Stomach (tissue), 9 donors: ENCODE results near the gene SELENOW. TPM values are rescaled to one million over a fixed set of nuclear protein-coding genes. Genes with fewer than 3 reads are reported as not detected.
"Not testable (repeated sequence)": the region's sequence is repeated elsewhere in the genome, so short reads cannot be mapped to it uniquely, and the experiment has no call there.

ENCODE experiments used
- DNase-seq, 2 donors: peaks; one replicate each; pipeline versions ENCODE4 v3.0.0 to v3.0.0-alpha.2; 2013 to 2019
- H3K27ac ChIP-seq, 5 donors: fragments of 200-600 bp in 4 of 5; sonication (generic) in 4 of 5; one replicate each; pipeline ENCODE4 v1.5.1; 2013 to 2019; ENCODE audit warnings: mild to moderate bottlenecking in 1 of 5, moderate library complexity in 1 of 5
- H3K27me3 ChIP-seq, 3 donors: fragments of 200-600 bp; sonication (generic); one replicate each; pipeline ENCODE4 v1.5.1; 2017 to 2019; ENCODE audit warnings: mixed run types in 1 of 3
- H3K36me3 ChIP-seq, 4 donors: fragments of 200-600 bp; sonication (generic); 1 replicate in 3 of 4; 2 replicates in 1 of 4; pipeline ENCODE4 v1.5.1; 2016 to 2019
- H3K4me1 ChIP-seq, 4 donors: fragments of 200-600 bp; sonication (generic); one replicate each; pipeline ENCODE4 v1.5.1; 2016 to 2019
- H3K4me3 ChIP-seq, 4 donors: fragments of 200-600 bp; sonication (generic) in 3 of 4; one replicate each; pipeline ENCODE4 v1.5.1; 2016 to 2019; ENCODE audit warnings: mild to moderate bottlenecking in 1 of 4
- H3K9me3 ChIP-seq, 4 donors: fragments of 200-600 bp; sonication (generic); one replicate each; pipeline ENCODE4 v1.5.1; 2016 to 2019
- EP300 ChIP-seq: sonication (generic); formaldehyde crosslinking; IDR thresholded peaks from one replicate; pipeline ENCODE4 v1.6.1; 2017; ENCODE audit warnings: antibody characterized with exemption
- POLR2A ChIP-seq, 4 donors: fragments of 450-650 bp; IDR thresholded peaks; one replicate each; pipeline ENCODE4 v1.6.1; 2016; ENCODE audit warnings: antibody characterized with exemption in 4 of 4, control low read depth in 2 of 4, mild to moderate bottlenecking in 1 of 4, moderate library complexity in 1 of 4
- POLR2AphosphoS5 ChIP-seq, 3 donors: sonication (generic); formaldehyde crosslinking; IDR thresholded peaks; one replicate each; pipeline ENCODE4 v1.6.1; 2016; ENCODE audit warnings: antibody characterized with exemption in 3 of 3
- WGBS, 5 donors: extraction: QIAGEN DNeasy Blood & Tissue Kit in 3 of 5; methylation state at CpG; one replicate each; pipeline versions ENCODE4 v1.1.5 to v1.1.7; 2013 to 2018; 5-methylcytosine and 5-hydroxymethylcytosine counted together
- intact Hi-C: fragments of 100-400 bp; cut with DNase I; formaldehyde crosslinking; loops from one replicate; pipeline ENCODE4 v1.15.1; 2023; ENCODE audit warnings: low total_unique reads
- polyA plus RNA-seq, 3 donors: library from polyadenylated mRNA; stranded (reverse); fragments of 200-250 nt; gene quantifications; one replicate each; pipeline ENCODE4 v1.2.3, GENCODE V29; 2013
- total RNA-seq, 5 donors: library from RNA; depleted of rRNA; stranded (reverse); fragments of >200 nt; gene quantifications; one replicate each; pipeline versions ENCODE4 v1.1.0 to v1.2.3, GENCODE V29; 2014 to 2016
- TF ChIP-seq, protein P1 (sequence below), 7 experiments: fragments of 450-650 bp in 4 of 7; fragments of 200-600 bp in 3 of 7; sonication (generic) in 3 of 7; IDR thresholded peaks; one replicate each; pipeline ENCODE4 v1.5.1; 2016 to 2019; ENCODE audit warnings: antibody characterized with exemption in 7 of 7, control low read depth in 2 of 7, mild to moderate bottlenecking in 1 of 7
- donor health status: healthy with polysubstance abuse.
- donor health status: Bipolar disorder and iron deficiency.
- donor health status: healthy.

Gene SELENOW
- total and polyA plus RNA-seq, 8 donors = 204 to 1,097 (median 585) TPM

DNA sequence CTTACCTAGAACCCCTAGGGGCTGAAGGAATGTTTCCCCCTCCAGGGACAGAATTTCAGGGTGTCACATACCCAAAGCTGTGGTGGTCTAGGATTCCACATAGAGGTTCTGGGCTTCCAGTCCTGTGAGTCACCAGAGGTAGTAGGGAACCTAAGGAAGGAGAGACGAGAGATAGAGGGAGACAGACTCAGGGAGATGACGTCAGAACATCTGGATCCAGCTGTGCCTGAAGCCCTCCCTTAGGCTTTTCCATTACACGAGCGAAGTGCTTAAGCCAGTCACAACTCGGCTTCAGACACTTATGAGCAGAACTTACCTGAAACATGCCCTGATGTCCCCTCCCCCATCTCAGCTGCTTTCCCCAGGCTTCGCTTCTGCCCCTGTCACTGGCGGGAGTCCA, 11.8 kb upstream of the SELENOW start:
- H3K27me3 ChIP-seq = no peaks in the 10 kb centered on the region
- TF ChIP-seq POLR2A (IDR thresholded peaks at IDR 0.05) (no peak), POLR2AphosphoS5 (IDR thresholded peaks at IDR 0.05) (no peak), EP300 (no peak)
- TF ChIP-seq, protein P1, sequence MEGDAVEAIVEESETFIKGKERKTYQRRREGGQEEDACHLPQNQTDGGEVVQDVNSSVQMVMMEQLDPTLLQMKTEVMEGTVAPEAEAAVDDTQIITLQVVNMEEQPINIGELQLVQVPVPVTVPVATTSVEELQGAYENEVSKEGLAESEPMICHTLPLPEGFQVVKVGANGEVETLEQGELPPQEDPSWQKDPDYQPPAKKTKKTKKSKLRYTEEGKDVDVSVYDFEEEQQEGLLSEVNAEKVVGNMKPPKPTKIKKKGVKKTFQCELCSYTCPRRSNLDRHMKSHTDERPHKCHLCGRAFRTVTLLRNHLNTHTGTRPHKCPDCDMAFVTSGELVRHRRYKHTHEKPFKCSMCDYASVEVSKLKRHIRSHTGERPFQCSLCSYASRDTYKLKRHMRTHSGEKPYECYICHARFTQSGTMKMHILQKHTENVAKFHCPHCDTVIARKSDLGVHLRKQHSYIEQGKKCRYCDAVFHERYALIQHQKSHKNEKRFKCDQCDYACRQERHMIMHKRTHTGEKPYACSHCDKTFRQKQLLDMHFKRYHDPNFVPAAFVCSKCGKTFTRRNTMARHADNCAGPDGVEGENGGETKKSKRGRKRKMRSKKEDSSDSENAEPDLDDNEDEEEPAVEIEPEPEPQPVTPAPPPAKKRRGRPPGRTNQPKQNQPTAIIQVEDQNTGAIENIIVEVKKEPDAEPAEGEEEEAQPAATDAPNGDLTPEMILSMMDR (IDR thresholded peaks at IDR 0.05) = no peak
- no peak for DNase-seq
- no peak overlapping the region for H3K4me3 ChIP-seq
- no peaks in the 10 kb centered on the region for H3K36me3 ChIP-seq
- H3K9me3 ChIP-seq = no peaks in the 10 kb centered on the region
- peaks cover 0 to 20% (median 4%) of the 10 kb centered on the region in 4 donors for H3K4me1 ChIP-seq
- H3K27ac ChIP-seq = no peak overlapping the region
- 78 to 91% (median 85%) methylated on average over 7 of the region's 7 CpGs for WGBS, 5 donors
- intact Hi-C loops = no loop called here

GRCh38 chr19:47767349-47767748, 11.2 kb upstream of the SELENOW start:
- no peak overlapping the region for H3K4me3 ChIP-seq
- peaks cover 0 to 20% (median 4%) of the 10 kb centered on the region in 4 donors for H3K4me1 ChIP-seq
- 45 to 90% (median 75%) methylated on average over 2 of the region's 2 CpGs for WGBS, 5 donors
- H3K36me3 ChIP-seq = no peaks in the 10 kb centered on the region
- intact Hi-C loops = no loop called here
- no peak overlapping the region for H3K27ac ChIP-seq
- no peaks in the 10 kb centered on the region for H3K9me3 ChIP-seq
- H3K27me3 ChIP-seq = no peaks in the 10 kb centered on the region
- TF ChIP-seq POLR2AphosphoS5 (IDR thresholded peaks at IDR 0.05) (no peak), POLR2A (IDR thresholded peaks at IDR 0.05) (no peak), EP300 (no peak)
- TF ChIP-seq, protein P1 (IDR thresholded peaks at IDR 0.05) = no peak
- DNase-seq = no peak

DNA sequence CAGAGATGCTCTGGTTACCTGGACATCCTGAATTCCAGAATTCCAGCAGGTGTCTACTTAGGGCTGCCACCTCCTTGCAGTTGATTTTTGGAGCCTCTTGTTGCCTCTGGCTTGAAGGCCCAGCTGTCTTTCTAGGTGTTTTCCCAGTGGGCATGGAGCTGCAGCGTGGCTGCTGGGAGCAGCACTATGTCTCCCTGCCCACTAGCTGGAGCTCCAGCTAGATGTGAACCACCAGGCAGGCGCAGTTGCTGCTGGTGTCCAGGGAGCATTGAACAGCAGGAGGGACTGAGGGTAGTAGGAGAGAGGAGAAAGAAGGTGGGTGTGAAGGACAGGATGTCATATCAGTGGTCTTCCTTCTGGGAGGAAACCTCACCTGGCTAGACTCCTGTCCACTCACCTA, 9.9 kb upstream of the SELENOW start:
- Histone ChIP-seq H3K4me3 (no peak overlapping the region), H3K27me3 (no peaks in the 10 kb centered on the region), H3K4me1 (peaks cover 0 to 20% (median 4%) of the 10 kb centered on the region in 4 donors), H3K27ac (no peak overlapping the region), H3K9me3 (no peaks in the 10 kb centered on the region), H3K36me3 (no peaks in the 10 kb centered on the region)
- intact Hi-C loops = no loop called here
- no peak for DNase-seq
- 79 to 92% (median 81%) methylated on average over 2 of the region's 2 CpGs for WGBS, 5 donors
- TF ChIP-seq, protein P1 (IDR thresholded peaks at IDR 0.05) = no peak
- TF ChIP-seq POLR2AphosphoS5 (IDR thresholded peaks at IDR 0.05) (no peak), POLR2A (IDR thresholded peaks at IDR 0.05) (no peak), EP300 (no peak)

DNA sequence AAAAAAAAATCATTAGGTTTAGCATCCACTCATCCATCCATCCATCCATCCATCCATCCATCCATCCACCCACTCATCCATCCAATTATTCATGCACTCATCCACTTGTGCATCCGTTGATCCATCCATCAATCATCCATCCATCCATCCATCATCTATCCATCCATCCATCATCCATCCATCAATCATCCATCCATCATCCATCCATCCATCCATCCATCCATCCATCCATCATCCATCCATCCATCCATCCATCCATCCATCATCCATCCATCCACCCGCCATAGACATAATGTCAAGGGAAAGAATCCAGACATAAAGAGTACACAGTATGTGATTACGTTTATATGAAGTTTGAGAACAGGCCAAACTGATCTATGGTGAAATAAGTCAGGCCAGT, 9.0 kb upstream of the SELENOW start:
- no peak for DNase-seq
- Histone ChIP-seq H3K27me3 (no peaks in the 10 kb centered on the region), H3K36me3 (no peaks in the 10 kb centered on the region), H3K9me3 (no peaks in the 10 kb centered on the region), H3K4me3 (no peak overlapping the region), H3K27ac (no peak overlapping the region), H3K4me1 (peaks cover 0 to 20% (median 4%) of the 10 kb centered on the region in 4 donors)
- 59 to 84% (median 74%) methylated on average over 3 of the region's 3 CpGs for WGBS, 5 donors
- intact Hi-C loops = no loop called here
- TF ChIP-seq, protein P1 (IDR thresholded peaks at IDR 0.05) = no peak
- TF ChIP-seq POLR2A (IDR thresholded peaks at IDR 0.05) (no peak), EP300 (no peak), POLR2AphosphoS5 (IDR thresholded peaks at IDR 0.05) (no peak)

DNA sequence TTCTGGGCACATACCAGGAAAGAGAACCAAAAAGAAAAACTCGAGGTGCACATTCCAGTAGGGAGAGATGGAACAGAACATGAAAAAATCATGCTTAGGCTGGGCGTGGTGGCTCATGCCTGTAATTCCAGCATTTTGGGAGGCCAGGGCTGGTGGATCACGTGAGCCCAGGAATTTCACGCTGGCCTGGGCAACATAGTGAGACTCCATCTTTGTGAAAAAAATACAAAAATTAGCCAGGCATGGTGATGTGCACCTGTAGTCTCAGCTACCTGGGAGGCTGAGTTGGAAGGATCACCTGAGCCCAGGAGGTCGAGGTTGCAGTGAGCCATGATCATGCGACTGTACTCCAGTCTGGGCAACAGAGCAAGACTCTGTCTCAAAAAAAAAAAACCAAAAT, 7.2 kb upstream of the SELENOW start:
- WGBS, 5 donors = 73 to 82% (median 77%) methylated on average over 6 of the region's 6 CpGs
- H3K9me3 ChIP-seq, H3K27ac ChIP-seq, intact Hi-C loops, H3K27me3 ChIP-seq, H3K36me3 ChIP-seq, H3K4me1 ChIP-seq, H3K4me3 ChIP-seq, DNase-seq: not testable (repeated sequence)
